ENCODE results near the gene UBFD1.

DNA sequence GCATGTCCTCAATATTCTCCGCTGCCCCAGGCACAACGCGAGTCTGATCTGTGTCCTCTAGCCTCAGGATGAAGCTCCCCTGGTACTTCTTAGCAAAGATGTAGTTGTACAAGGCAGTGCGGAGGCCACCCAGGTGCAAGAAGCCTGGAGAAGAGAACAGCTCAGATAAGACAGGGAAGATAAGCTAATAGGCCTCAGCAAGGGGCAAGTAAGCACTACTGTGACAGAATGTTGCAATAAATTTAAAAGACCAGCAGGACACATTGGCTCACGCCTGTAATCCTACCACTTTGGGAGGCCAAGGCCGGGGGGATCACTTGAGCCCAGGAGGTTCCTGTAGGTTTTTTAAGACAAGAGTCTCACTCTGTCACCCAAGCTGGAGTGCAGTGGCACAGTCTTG lies 5.4 kb upstream of the UBFD1 start:
- TF ChIP-seq RBBP5 (conservative IDR thresholded peaks at IDR 0.05): no peak
- TF ChIP-seq POLR2AphosphoS5 (IDR thresholded peaks at IDR 0.05; ENCODE audit: low read length): no peak
- TF ChIP-seq BCL11A (IDR thresholded peaks at IDR 0.05; ENCODE audit: low read depth, low read length): no peak
- TF ChIP-seq CHD4 (IDR thresholded peaks at IDR 0.05): no peak
- no peak for TF ChIP-seq RFX5 (IDR thresholded peaks at IDR 0.05; ENCODE audit: low read depth, low read length)
- TF ChIP-seq, protein P1, sequence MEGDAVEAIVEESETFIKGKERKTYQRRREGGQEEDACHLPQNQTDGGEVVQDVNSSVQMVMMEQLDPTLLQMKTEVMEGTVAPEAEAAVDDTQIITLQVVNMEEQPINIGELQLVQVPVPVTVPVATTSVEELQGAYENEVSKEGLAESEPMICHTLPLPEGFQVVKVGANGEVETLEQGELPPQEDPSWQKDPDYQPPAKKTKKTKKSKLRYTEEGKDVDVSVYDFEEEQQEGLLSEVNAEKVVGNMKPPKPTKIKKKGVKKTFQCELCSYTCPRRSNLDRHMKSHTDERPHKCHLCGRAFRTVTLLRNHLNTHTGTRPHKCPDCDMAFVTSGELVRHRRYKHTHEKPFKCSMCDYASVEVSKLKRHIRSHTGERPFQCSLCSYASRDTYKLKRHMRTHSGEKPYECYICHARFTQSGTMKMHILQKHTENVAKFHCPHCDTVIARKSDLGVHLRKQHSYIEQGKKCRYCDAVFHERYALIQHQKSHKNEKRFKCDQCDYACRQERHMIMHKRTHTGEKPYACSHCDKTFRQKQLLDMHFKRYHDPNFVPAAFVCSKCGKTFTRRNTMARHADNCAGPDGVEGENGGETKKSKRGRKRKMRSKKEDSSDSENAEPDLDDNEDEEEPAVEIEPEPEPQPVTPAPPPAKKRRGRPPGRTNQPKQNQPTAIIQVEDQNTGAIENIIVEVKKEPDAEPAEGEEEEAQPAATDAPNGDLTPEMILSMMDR (IDR thresholded peaks at IDR 0.05 in 2 of 3, conservative IDR thresholded peaks at IDR 0.05 in 1 of 3; ENCODE audit: control insufficient read depth in 2 of 3, extremely low read depth in 1 of 3, insufficient read depth in 1 of 3, low read depth in 3 of 3, low read length in 3 of 3): no peak
- no peak for TF ChIP-seq MTA2 (IDR thresholded peaks at IDR 0.05; ENCODE audit: low read depth)
- TF ChIP-seq NFYA (IDR thresholded peaks at IDR 0.05; ENCODE audit: borderline replicate concordance, low read depth, low read length): no peak
- TF ChIP-seq TAF1 (IDR thresholded peaks at IDR 0.05; ENCODE audit: borderline replicate concordance, low read depth, low read length): no peak
- no peak for TF ChIP-seq E2F4 (IDR thresholded peaks at IDR 0.05; ENCODE audit: low read depth, low read length)
- TF ChIP-seq SUZ12 (IDR thresholded peaks at IDR 0.05; ENCODE audit: unreplicated experiment): no peak
